HS-27A (cell line): ENCODE measurements around the gene FCHO1.
"Not testable (repeated sequence)": the region's sequence is repeated elsewhere in the genome, so short reads cannot be mapped to it uniquely, and the experiment has no call there.

Experiments used
- DNase-seq: peaks from one replicate; pipeline ENCODE4 v3.0.0-alpha.2; 2012; ENCODE audit warnings: low read depth, missing footprints

Gene FCHO1

DNA sequence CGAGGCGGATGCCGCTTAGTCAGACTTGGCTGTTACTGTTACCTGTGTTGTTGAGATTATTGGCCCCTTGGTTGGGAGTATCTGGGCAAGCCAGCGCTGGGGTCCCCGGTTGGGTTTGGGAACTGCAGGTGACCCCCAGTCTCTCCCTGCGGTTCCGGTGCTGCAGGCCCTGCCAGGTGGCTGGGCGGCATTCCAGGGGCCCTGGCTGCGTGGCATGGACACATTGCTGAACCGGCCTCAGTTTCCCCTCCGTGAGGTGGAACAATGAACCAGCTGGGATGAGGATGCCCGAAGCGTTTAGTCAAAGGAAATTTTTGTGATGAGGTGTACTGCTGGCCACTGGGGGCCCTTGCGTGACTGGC is 44.2 kb downstream of the FCHO1 start:
- DNase-seq = no peak

DNA sequence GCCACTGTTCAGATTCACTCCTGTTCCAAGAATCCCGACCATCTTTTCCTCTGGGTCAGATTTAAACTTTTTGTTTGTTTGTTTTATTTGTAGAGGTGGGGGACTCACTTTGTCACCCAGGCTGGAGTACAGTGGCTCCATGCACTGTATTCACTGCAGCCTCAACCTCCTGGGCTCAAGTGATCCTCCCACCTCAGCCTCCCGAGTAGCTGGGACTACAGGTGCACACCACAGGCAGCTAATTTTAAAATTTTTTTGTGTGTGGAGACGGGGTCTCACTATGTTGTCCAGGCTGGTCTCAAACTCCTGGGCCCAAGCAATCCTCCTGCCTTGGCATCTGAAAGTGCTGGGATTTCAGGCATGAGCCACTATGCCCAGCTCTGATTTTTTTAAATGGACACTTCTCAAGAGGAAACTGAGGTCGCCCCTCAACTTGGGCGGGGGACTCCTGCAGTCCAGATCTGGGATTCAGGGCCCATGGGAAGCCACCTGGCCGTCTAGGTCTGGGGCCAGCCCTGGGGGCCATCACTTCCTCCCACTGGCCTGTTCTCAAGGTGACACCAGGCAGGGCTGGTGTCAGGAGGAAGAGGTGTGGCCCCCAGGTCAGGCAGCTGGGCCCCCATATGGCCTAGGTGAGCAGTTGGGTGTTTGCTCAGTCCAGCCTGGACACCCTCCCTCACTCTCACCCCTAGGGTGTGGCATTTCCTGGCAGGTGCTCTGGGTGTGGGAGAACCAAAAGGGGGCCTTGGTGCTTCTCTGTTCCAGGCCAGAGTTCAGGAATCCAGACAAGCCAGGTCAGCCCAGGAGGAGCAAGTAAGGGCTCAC is 44.9 kb downstream of the FCHO1 start:
- DNase-seq = no peak

DNA sequence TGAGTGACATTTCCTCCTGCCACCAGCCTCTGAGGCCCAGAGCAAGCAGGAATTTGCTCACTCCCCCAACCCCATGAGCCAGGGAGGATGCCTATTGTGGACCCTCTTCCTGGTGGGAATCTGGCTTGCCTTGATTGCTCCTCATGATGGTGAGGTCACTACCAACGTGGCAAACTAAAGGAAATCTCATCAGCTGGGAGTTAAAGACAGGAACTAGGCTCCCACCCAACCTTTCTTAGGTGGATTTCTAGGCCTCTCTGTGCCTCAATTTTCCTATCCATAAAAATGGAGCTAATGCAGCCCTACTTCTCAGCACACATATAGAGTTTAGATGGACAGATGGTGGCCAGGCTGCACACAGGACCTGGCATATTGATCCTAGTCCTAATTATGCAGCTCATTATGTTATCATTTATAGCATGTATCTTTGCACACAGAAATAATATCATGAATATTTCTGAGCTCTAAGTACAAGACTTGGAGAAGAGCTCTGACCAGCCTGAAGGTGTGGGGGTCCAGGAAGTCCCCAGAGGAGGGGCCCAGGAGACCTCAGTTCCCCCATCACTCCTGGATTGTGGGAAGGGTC is 45.7 kb downstream of the FCHO1 start:
- DNase-seq = no peak

DNA sequence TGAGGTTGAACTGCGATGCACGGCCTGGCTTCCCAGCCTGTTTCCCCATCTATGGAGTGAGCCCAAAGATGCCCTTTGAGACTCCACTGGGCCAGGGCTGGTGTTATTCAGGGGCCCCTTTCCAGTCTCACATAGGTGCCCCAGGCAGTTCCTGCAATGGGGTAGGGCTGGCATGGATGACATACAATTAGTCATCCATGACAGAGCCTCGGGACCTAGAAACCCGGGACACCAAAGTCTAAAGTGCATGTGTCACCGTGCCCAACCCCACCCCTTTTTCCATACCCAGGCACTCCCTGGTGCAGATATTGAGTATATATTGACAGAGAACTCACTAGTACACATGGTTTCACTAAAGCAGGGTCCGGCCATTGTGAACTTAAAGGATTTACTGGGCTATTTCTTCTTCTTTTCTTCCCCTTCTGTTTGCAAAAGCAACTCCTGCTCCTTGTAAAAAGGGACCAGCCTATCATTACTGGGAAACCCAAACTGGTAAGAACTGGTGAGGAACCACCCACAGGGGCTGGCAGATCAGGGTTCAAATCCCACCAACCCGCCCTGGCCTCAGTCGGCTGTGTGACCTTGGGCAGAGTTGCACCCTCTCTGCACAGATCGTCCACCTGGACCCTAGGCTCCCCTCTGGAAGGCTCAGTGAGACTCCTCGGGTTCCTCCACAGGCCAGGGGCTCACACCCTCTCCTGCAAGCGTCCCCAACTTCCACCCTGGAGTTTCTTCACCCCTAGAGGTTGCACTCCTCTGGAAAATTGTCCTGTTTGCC is 46.3 kb downstream of the FCHO1 start:
- peak; percentile 24 for DNase-seq

DNA sequence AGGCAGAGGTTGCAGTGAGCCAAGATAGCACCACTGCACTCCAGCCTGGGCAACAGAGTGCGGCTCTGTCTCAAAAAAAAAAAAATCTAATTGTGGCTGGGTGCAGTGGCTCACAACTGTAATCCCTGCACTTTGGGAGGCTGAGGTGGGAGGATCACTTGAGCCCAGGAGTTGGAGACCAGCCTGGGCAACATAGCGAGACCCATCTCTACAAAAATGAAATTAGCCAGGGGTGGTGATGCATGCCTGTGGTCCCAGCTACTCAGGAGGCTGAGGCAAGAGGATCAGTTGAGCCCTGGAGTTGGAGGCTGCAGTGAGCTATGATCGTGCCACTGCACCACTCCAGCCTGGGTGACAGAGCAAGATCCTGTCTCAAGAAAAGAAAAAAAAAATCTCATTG is 47.3 kb downstream of the FCHO1 start:
- not testable (repeated sequence) for DNase-seq

DNA sequence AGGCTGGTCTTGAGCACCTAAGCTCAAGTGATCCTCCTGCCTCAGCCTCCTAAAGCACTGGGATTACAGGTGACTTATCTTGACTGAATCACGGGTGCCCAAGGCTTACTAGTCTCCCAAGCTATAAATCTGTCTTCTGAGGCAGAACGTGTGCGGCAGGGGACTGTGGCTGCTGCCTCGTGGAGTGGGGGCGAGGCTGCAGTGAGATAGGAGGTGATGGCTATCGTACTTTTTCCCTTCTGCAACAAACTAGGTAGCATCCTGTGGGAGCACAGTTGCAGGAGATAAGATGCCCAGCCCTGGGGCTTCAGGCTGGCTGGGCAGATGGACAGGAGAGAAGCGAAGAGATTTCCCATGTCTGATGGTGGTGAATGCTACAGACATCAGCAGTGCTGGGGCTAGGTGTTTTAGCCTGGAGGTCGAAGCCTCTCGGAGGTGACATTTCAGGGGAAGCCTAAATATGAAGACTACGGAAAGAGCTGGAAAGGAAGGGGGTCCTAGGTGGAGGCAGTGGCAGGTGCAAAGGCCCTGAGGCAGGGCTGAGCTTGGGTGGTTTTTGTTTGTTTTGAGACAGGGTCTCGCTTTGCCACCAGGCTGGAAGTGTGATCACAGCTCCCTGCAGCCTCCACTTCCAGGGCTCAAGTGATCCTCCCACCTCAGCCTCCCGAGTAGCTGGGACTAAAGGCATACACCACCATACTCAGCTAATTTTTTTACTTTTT is 51.0 kb downstream of the FCHO1 start:
- DNase-seq = no peak

DNA sequence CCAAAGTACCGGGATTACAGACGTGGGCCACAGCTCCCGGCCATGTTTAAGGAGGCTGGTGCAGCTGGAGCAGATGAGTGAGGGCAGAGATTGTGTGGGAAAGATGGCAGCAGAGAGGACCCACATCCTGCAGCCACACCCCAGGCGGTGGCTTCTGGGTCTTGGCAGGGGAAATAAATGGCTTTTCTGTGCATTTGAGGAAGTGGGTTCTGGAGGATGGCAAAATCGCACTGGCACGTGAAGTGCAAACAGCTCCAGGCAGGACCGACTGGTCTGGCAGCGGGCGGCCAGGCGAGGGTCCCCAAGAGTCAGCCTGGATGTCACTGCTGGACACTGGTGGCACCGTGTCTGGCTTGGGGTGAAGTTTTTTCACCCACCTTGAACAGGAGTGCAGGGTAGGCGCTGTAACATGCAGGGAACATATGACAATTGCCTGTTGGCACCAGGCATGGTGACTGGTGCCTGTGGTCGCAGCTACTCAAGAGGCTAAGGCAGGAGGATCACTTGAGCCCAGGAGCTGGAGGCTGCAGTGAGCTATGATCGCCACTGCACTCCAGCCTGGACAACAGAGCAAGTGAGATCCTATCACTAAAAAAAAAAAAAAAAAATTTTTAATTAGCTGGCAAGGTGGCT is 52.1 kb downstream of the FCHO1 start:
- DNase-seq = no peak

DNA sequence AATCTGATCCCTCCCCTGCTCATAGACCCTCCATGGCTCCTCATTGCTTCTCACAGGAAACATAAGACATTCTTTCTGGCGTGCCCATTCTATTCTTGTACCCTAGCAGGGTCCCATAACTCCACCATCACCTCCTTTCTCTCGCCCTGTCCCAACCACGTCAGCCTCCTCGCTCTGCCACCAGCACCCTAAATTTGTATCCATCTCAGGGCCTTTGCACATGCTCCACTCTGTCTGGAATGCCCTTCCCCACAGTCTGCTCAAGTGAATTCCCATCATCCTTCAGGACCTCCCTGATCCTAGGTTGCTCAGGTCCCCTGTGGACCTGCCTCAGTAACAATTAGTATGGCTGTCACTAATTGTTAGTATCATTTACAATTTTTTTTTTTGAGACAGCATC is 54.1 kb downstream of the FCHO1 start:
- DNase-seq = no peak

DNA sequence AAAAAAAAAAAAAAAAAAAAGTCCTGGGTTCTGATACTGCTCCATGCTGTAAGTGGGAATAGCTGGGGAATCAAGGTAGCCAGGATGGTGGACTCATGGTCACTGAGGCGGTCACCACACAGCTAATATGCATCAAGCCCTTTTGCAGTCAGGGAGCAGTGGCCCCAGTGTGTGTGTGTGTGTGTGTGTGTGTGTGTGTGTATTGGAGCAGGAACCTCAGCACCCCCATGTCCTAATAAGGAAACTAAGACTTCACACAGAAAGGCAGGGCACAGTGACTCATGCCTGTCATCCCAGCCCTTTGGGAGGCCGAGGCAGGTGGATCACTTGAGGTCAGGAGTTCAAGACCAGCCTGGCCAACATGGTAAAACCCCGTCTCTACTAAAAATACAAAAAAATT is 55.7 kb downstream of the FCHO1 start:
- no peak for DNase-seq

DNA sequence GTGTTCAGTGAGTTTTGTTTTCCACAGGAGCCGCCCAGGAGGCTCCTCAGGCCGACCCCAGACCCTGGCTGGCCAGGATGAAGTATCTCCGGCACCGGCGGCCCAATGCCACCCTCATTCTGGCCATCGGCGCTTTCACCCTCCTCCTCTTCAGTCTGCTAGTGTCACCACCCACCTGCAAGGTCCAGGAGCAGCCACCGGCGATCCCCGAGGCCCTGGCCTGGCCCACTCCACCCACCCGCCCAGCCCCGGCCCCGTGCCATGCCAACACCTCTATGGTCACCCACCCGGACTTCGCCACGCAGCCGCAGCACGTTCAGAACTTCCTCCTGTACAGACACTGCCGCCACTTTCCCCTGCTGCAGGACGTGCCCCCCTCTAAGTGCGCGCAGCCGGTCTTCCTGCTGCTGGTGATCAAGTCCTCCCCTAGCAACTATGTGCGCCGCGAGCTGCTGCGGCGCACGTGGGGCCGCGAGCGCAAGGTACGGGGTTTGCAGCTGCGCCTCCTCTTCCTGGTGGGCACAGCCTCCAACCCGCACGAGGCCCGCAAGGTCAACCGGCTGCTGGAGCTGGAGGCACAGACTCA is 56.5 kb downstream of the FCHO1 start:
- no peak for DNase-seq

DNA sequence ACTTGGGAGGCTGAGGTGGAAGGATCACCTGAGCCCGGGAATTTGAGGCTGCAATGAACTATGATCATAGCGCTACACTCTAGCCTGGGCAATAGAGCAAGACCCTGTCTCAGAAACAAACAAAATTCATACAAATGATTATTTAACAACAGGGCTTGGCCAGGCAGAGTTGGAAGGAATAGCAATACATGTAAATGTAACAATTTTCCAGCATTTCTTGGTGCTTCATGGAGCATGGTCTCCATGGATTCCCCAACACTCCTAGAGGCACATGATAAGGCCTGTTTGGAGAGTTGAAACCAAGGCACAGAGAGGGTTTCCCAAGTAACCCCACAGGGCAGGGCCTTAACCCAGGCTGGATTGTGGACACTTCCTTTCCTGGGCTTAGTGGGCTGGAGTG is 59.8 kb downstream of the FCHO1 start:
- no peak for DNase-seq

DNA sequence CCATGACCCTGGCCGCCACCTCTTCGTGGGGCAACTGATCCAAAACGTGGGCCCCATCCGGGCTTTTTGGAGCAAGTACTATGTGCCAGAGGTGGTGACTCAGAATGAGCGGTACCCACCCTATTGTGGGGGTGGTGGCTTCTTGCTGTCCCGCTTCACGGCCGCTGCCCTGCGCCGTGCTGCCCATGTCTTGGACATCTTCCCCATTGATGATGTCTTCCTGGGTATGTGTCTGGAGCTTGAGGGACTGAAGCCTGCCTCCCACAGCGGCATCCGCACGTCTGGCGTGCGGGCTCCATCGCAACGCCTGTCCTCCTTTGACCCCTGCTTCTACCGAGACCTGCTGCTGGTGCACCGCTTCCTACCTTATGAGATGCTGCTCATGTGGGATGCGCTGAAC is 60.4 kb downstream of the FCHO1 start:
- no peak for DNase-seq

DNA sequence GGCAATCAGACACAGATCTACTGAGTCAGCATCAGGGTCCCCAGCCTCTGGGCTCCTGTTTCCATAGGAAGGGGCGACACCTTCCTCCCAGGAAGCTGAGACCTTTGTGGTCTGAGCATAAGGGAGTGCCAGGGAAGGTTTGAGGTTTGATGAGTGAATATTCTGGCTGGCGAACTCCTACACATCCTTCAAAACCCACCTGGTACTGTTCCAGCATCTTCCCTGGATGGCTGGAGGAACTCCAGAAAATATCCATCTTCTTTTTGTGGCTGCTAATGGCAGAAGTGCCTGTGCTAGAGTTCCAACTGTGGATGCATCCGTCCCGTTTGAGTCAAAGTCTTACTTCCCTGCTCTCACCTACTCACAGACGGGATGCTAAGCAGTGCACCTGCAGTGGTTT is 60.8 kb downstream of the FCHO1 start:
- DNase-seq = no peak

DNA sequence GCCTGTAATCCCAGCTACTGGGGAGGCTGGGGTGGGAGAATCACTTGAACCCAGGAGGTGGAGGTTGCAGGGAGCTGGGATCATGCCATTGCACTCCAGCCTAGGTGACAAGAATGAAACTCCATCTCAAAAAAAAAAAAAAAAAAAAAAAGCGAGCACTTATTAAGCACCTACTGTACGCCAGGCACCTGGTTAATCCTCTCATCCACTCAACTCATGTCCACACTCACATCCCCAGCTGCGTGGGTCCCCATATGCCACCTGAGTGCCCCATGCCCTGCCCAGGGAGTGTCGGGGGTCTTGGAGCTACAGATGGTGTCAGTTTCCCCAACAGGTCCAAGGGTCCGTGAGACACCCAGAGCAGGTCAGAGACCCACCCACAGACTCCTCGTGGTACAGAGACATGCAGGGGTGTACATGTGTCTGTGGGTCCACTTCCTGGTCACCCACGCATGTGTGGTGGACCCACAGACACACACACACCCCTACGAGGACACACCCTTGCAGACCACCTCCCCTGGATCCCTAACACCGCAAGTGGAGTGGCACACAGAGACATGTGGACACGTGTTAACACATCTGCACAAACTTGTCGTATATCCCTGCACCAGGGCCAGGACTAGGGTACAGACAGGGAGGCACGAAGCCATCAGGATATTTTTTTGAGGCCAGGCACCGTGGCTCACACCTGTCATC is 66.5 kb downstream of the FCHO1 start:
- DNase-seq = no peak

DNA sequence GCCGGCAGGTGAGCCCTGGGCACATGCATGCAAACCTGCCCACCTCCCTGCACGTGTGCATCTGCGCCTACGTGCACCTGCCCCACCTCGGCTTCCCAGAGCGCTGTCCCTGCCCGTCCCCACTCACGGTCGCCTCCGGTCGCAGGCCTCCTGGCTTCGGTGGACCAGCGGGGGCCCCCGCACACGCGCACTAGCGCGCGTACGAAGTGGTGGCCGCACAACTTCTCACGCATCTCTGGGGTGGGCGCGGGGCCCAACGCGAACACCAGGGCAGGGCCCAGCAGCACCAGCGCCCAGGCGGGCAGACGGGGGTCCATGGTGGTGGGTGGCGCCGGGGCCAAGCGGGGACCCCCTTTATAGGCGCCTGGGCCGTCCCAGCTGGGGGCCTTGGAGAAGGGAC is 69.9 kb downstream of the FCHO1 start, which contains the start of gene INSL3:
Gene INSL3, minus strand, starts transcription at position 330 of the 400 bp plus-strand sequence. Its CDS starts 13 bp downstream, at position 317.
- DNase-seq = no peak

DNA sequence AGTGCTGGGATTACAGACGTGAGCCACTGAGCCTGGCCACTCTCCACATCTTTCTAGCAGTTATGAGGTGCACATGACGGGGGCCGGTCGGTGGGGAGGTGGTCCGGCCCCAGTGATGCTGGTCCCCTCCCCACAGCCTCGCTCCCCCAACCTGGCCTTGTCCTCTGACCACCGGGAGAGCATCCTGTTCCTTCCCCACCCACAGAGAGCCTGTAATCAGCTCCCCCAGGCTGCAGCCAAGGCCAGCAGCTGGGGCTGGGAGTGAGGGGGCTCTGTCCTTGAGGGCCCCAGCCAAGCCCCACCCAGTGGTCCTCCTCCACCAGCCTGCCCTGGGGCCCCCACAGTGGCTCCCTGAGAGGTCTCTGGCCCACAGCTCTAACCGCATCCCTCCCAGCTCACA is 73.1 kb downstream of the FCHO1 start:
- no peak for DNase-seq

DNA sequence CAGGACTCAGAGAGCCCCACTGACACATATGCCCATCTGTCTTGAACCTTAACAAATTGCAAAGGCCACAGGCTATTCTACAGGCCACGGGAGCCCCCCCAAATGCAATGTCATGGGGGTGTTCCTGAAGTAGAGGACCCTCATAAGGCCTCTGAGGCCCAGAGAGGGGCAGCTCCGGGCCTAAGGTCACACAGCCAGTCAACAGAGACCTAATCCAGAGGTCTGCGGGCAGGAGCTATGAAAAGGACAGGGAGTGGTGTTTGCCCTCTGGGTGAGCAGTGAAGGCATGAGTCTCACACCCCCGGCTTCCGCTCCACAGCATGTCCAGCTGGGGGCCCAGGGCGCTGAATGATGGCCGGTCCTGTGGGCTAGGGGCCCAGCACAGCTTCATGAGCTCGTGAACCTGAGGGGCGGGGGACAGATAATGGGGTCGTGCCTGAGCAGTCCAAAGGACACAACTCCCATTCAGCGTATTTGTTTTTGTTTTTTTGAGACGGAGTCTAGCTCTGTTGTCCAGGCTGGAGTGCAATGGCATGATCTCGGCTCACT is 75.3 kb downstream of the FCHO1 start:
- no peak for DNase-seq

DNA sequence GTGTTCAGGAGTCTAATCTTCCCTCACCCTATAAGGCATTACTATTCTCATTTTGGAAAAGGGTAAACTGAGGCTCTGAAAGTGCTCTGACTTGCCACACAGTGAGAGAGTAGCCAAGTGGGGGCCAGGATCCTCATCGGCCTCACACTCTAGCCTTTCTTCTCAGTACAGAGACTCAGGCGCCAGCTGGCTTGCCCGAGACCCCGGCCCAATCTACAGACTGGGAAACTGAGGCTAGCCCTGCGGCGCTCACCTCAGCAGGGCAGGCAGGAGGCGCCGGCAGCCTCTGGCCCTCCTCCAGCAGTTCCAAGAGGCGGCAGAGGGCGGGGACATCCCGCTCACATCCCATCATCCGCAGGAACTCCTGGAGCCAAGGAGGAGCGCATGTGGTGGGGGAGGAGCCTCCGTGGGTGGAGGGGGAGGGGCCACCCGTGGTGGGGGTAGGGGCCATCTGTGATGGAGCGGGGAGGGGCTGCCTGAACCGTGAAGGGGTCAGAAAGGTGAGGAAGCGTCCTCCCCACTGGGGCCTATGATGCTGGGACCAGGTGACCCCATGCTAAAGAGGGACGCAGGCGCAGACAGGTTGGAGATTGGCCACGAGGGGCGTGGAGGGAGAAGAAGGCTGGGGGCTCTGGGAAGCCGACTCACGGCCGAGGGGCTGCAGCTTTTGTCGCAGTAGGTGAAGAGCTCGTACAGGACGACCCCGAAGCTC is 78.7 kb downstream of the FCHO1 start:
- no peak for DNase-seq

DNA sequence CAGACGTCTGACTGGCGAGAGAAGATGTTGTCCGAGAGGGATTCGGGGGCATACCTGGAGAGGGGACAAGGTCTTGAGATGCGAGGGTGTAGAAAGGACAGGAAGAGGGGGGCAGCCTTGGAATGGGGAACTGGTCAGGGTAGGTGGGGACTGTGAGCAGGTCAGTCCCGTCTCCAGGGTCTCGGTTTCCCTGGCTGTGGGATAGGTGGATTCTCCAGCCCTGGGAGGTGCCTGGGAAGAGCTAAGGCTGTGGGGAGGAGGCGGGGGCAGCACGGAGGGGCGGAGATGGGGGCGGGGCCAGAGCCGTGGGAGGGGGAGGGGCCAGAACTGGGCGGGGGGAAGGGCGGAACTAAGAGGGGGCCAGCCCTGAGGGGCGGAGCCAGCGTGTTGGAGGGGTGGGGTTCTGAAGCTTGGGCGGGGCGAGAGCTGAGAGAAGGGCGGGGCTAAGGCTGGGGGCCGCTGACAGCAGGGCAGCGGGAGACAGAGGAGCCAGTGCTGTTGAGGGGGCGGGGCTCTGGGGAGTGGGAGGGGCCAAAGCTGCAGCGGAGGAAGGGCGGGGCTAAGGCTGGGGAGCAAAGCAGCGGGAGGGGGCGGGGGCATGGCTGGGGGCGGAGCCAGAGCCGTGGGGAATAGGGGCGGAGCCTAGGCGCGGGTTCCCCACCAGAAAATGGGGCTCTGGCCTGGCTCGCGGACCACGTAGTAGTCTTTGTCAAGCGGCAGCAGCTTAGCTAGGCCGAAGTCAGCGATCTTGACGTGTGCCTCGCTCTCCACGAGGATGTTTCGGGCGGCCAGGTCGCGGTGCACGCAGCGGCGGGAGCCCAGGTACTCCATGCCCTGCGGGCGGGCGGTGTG is 79.5 kb downstream of the FCHO1 start:
- no peak for DNase-seq
